Psoas muscle (tissue), 8 donors: ENCODE measurements around the gene MVB12A. TPM values are rescaled to one million over a fixed set of nuclear protein-coding genes. Genes with fewer than 3 reads are reported as not detected.

Source experiments
- ATAC-seq, 4 donors: fragments of 200-7000 bp; cut with Tn5 transposase; one replicate each; pipeline ENCODE4 v1.9.1; 2020; ENCODE audit warnings: moderate library complexity in 3 of 4, mild to moderate bottlenecking in 2 of 4
- DNase-seq, 2 donors: peaks; one replicate each; pipeline ENCODE4 v3.0.0-alpha.2; 2020
- H3K27ac ChIP-seq: fragments of 200-600 bp; one replicate; pipeline ENCODE4 v1.8.0; 2022
- H3K27me3 ChIP-seq, 3 donors: fragments of 200-600 bp in 1 of 3; one replicate each; pipeline versions ENCODE4 v1.6.1 to v1.8.0; 2013 to 2022; ENCODE audit warnings: low read length in 2 of 3, mild to moderate bottlenecking in 2 of 3, moderate library complexity in 1 of 3; ENCODE audit not compliant: insufficient read depth in 3 of 3
- H3K36me3 ChIP-seq, 2 donors: fragments of 200-600 bp in 1 of 2; one replicate each; pipeline versions ENCODE4 v1.6.1 to v1.8.0; 2013 to 2022; ENCODE audit warnings: low read depth in 1 of 2, mild to moderate bottlenecking in 1 of 2, moderate library complexity in 1 of 2; ENCODE audit not compliant: insufficient read depth in 1 of 2
- H3K4me1 ChIP-seq: fragments of 200-600 bp; one replicate; pipeline ENCODE4 v1.8.0; 2022
- H3K4me3 ChIP-seq: fragments of 200-600 bp; one replicate; pipeline ENCODE4 v1.8.0; 2022; ENCODE audit warnings: mild to moderate bottlenecking
- H3K9me3 ChIP-seq: fragments of 200-600 bp; one replicate; pipeline ENCODE4 v1.8.0; 2022
- WGBS, 3 donors: extraction: QIAGEN DNeasy Blood & Tissue Kit; methylation state at CpG; one replicate each; pipeline versions ENCODE4 v1.1.6 to v1.1.7; 2013; 5-methylcytosine and 5-hydroxymethylcytosine counted together
- intact Hi-C, 2 donors: fragments of 100-400 bp; cut with DNase I; formaldehyde crosslinking; loops; one replicate each; pipeline versions ENCODE4 v1.11.0 to v1.14.2; 2022
- polyA plus RNA-seq, 3 donors: library from polyadenylated mRNA; stranded (reverse); fragments of 200-250 nt; gene quantifications; one replicate each; pipeline ENCODE4 v1.2.3, GENCODE V29; 2013
- total RNA-seq, 4 donors: library from RNA; stranded (reverse); fragmentation: NEBNext Ultra II Directional in 2 of 4; extraction: Animal tissue kit (Norgen Biotek cat#: 25700) in 2 of 4; gene quantifications; one replicate each; pipeline versions ENCODE4 v1.2.1 to v1.2.4, GENCODE V29; 2021 to 2023
- TF ChIP-seq, protein P1 (sequence below): fragments of 200-600 bp; IDR thresholded peaks from one replicate; pipeline ENCODE4 v1.8.0; 2022; ENCODE audit warnings: antibody characterized with exemption
- donor health status: healthy with polysubstance abuse.
- donor health status: DM: no; HTN: no; CAD: no; lungs with moderate emphysema.
- donor health status: Bipolar disorder and iron deficiency.
- donor health status: healthy.
- donor health status: DM: yes; HTN: yes; CAD: no.
- donor health status: DM: no; HTN: no; CAD: no.
- donor health status: DM: no; HTN: no; CAD: no.
- donor health status: DM: yes; HTN: yes; CAD: no.

Gene MVB12A
- total and polyA plus RNA-seq, 7 donors: 15.6 to 79.7 (median 23.7) TPM

DNA sequence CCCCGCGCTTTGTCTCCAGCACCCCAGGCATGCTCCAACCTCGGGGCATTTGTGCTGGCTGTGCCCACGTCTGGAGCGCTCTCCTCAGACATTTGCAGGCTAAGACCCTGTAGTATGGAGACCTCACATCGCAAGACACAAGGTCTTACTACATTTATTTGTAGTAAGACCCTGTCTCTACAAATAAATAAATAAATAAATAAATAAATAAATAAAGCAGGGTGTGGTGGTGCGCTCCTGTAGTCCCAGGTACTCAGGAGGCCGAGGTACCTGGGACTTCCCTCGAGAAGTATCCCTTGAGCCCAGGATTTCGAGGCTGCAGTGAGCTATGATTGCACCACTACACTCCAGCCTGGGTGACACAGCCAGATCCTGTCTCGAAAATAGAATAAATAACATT is 36.3 kb downstream of the MVB12A start:
- no peak for ATAC-seq

DNA sequence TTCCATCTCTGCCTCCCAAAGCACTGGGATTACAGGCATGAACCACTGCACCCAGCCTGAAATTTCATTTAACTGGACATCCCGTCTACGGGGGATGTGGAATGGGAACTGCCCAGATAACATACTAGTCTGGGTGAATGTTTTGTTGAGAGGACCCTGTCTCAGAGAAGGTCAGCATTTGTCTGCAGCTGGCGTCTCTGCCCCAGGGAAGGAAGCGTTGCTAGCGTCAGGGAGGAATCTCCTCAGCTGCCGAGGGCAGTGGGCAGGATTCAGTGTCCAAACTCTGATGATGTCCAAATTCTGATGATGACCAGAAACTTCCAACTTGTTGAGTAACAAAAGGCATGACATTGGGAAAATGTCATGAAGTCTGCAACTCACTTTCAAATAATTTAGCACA is 37.8 kb downstream of the MVB12A start:
- Histone ChIP-seq H3K9me3 (no peaks in the 10 kb centered on the region), H3K27ac (no peak overlapping the region), H3K4me1 (peaks cover 4% of the 10 kb centered on the region), H3K4me3 (no peak overlapping the region), H3K36me3 (no peaks in the 10 kb centered on the region), H3K27me3 (peaks cover 0 to 63% (median 12%) of the 10 kb centered on the region in 3 donors)
- 12 to 28% (median 22%) methylated on average over 6 of the region's 6 CpGs for WGBS, 3 donors
- ATAC-seq (no peak), DNase-seq (no peak)
- TF ChIP-seq, protein P1, sequence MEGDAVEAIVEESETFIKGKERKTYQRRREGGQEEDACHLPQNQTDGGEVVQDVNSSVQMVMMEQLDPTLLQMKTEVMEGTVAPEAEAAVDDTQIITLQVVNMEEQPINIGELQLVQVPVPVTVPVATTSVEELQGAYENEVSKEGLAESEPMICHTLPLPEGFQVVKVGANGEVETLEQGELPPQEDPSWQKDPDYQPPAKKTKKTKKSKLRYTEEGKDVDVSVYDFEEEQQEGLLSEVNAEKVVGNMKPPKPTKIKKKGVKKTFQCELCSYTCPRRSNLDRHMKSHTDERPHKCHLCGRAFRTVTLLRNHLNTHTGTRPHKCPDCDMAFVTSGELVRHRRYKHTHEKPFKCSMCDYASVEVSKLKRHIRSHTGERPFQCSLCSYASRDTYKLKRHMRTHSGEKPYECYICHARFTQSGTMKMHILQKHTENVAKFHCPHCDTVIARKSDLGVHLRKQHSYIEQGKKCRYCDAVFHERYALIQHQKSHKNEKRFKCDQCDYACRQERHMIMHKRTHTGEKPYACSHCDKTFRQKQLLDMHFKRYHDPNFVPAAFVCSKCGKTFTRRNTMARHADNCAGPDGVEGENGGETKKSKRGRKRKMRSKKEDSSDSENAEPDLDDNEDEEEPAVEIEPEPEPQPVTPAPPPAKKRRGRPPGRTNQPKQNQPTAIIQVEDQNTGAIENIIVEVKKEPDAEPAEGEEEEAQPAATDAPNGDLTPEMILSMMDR: no peak
- intact Hi-C loops: loop anchor here in 1 of 2 donors (5.0 kb wide), 1 partner anchor 115 kb away; no protein-coding TSS in a partner anchor

More for the DNA sequence above, 36.3 kb downstream of the MVB12A start:
- peaks cover 0 to 73% (median 15%) of the 10 kb centered on the region in 3 donors for H3K27me3 ChIP-seq
- H3K9me3 ChIP-seq: no peaks in the 10 kb centered on the region
- H3K27ac ChIP-seq: no peak overlapping the region
- WGBS, 3 donors: 62 to 69% (median 63%) methylated on average over 10 to 11 of the region's 11 CpGs
- no peaks in the 10 kb centered on the region for H3K36me3 ChIP-seq
- H3K4me3 ChIP-seq: no peak overlapping the region
- peaks cover 4% of the 10 kb centered on the region for H3K4me1 ChIP-seq
- DNase-seq: no peak
- TF ChIP-seq, protein P1: no peak
- intact Hi-C loops: loop anchor here in 1 of 2 donors (5.0 kb wide), 1 partner anchor 116 kb away; no protein-coding TSS in a partner anchor

DNA sequence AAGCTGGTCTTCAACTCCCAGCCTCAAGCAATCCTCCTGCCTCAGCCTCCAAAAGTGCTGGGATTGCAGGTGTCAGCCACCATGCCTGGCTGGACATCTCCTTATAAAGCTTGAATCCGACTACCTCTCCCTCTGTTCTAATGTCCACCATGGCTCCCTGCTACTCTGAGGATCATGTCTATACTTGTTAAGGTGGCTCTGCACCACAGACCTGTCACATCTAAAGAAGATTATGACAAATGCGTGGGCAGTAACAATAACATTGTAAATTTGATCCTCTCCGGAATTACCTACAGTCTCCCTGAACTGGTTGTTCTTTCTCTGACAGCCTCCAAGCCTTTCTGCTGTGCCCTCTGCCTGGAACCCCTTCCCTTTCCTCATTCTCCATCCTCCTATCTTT is 39.1 kb downstream of the MVB12A start:
- no peaks in the 10 kb centered on the region for H3K36me3 ChIP-seq
- intact Hi-C loops: loop anchor here in 1 of 2 donors (5.0 kb wide), 1 partner anchor 113 kb away; no protein-coding TSS in a partner anchor
- H3K27me3 ChIP-seq: peaks cover 0 to 57% (median 9%) of the 10 kb centered on the region in 3 donors
- WGBS, 3 donors: 67 to 80% (median 78%) methylated on average over 3 of the region's 3 CpGs
- ATAC-seq (no peak), DNase-seq (no peak)
- TF ChIP-seq, protein P1: no peak
- no peak overlapping the region for H3K4me3 ChIP-seq
- no peak overlapping the region for H3K27ac ChIP-seq
- no peaks in the 10 kb centered on the region for H3K4me1 ChIP-seq
- H3K9me3 ChIP-seq: no peaks in the 10 kb centered on the region

DNA sequence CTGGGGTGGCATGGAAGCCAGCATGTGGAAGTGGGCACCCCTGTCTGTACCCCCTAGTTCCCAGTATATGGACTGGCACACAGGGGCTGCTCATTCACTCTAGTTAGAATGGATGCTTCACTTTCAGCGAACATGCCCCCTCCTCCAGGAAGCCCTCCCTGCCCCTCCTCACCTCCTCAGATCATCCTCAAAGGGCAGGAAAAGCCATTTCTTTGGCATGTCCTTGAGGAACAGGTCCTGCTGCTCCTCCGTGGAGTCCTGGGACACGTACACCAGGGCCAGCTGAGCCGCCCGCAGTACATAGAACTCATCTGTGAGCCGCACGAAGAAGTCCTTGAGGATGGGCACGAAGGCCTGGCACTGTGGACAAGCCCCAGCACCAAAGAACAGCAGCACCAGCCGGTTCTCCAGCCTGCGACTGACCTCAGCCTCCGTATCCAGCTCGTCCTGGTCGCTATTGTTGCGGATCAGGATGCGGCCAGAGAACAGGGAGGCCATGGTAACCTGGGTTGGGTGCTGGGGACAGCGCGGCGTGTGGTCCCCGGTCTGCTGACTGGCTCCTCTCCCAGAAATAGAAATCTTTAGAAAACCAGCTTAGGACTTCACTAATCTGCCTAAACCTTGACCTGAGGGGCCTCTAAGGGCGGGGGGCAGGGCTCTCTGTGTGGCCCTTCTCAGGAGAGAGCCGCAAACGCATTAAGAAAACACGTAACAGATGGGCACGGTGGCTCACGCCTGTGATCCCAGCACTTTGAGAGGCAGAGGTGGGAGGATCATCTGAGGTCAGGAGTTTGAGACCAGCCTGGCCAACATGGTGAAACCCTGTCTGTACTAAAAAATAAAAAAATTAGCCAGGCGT is 40.8 kb downstream of the MVB12A start, which contains the start of gene NXNL1:
NXNL1 (minus strand) TSS at position 555 of the 859 bp plus-strand sequence; CDS start at position 498, 57 bp downstream.
- Histone ChIP-seq H3K36me3 (no peaks in the 10 kb centered on the region), H3K27ac (no peak within 1 kb of the TSS), H3K4me1 (no peaks in the 10 kb centered on the region), H3K27me3 (peaks cover 0 to 42% (median 9%) of the 10 kb centered on the region in 3 donors), H3K4me3 (no peak within 1 kb of the TSS), H3K9me3 (no peaks in the 10 kb centered on the region)
- WGBS, 3 donors: 75 to 83% (median 76%) methylated on average over 26 of the region's 26 CpGs
- intact Hi-C loops: no loop called here
- ATAC-seq: no peak
- no peak for DNase-seq
- TF ChIP-seq, protein P1: no peak
